ENCODE data around the gene CLEC2D. TPM values are rescaled to one million over a fixed set of nuclear protein-coding genes. Genes with fewer than 3 reads are reported as not detected.
"Not testable (repeated sequence)": the region's sequence is repeated elsewhere in the genome, so short reads cannot be mapped to it uniquely, and the experiment has no call there.

CLEC2D gene
- total RNA-seq, 1 experiment from 2014 or later = 32.6 TPM

- Histone ChIP-seq H3K4me2 (no peak overlapping the region), H3F3A (ENCODE audit: insufficient read depth, low read depth) (no peaks in the 10 kb centered on the region), H3K4me3 (no peak overlapping the region), H4K20me1 (ENCODE audit: insufficient read depth) (no peaks in the 10 kb centered on the region), H3K36me3 (ENCODE audit: low read depth) (peaks cover 16% of the 10 kb centered on the region), H3K27ac (no peak overlapping the region), H3K79me2 (ENCODE audit: low read depth) (no peaks in the 10 kb centered on the region), H3K4me1 (replicated peaks; ENCODE audit: insufficient read depth) (0 out of 2 replicates have a peak, but pooled peaks cover under 1% of the 10 kb centered on the region), H3K9me2 (ENCODE audit: insufficient read depth) (no peaks in the 10 kb centered on the region), H3K27me3 (ENCODE audit: insufficient read depth, low read depth) (no peaks in the 10 kb centered on the region), H2AFZ (no peak overlapping the region), H3K9me3 (ENCODE audit: insufficient read depth, low read depth) (no peaks in the 10 kb centered on the region; the same call in 1 of the 2 replicates)
- DNase-seq = no peak
- intact Hi-C loops (cut with micrococcal nuclease; ENCODE audit: unreplicated experiment) = no loop called here
- ChIA-PET POLR2A (ENCODE audit: unreplicated experiment) (no interaction called here), CTCF (no interaction called here)
- TF ChIP-seq EZH2 (IDR thresholded peaks at IDR 0.05; ENCODE audit: low read depth) (no peak), CTCF (conservative IDR thresholded peaks at IDR 0.05) (no peak)
- no TSS peak for BruUV-seq (replicated peaks)
Observed at GRCh38 chr12:9694241-9694640, 24.7 kb downstream of the CLEC2D start.

GRCh38 chr12:9695150-9695549 lies 25.6 kb downstream of the CLEC2D start:
- CTCF ChIA-PET; H3F3A ChIP-seq (ENCODE audit: insufficient read depth, low read depth); POLR2A ChIA-PET (ENCODE audit: unreplicated experiment); H3K4me3 ChIP-seq; H3K4me1 ChIP-seq (replicated peaks; ENCODE audit: insufficient read depth); H3K27me3 ChIP-seq (ENCODE audit: insufficient read depth, low read depth); H3K27ac ChIP-seq; H4K20me1 ChIP-seq (ENCODE audit: insufficient read depth); H3K79me2 ChIP-seq (ENCODE audit: low read depth); H3K36me3 ChIP-seq (ENCODE audit: low read depth); H3K9me3 ChIP-seq (ENCODE audit: insufficient read depth, low read depth); intact Hi-C loops (cut with micrococcal nuclease; ENCODE audit: unreplicated experiment); H3K9me2 ChIP-seq (ENCODE audit: insufficient read depth); BruUV-seq (replicated peaks); H3K4me2 ChIP-seq; H2AFZ ChIP-seq; DNase-seq: not testable (repeated sequence)

GRCh38 chr12:9695661-9696060 lies 26.1 kb downstream of the CLEC2D start:
- intact Hi-C loops (cut with micrococcal nuclease; ENCODE audit: unreplicated experiment); H4K20me1 ChIP-seq (ENCODE audit: insufficient read depth); H3K27me3 ChIP-seq (ENCODE audit: insufficient read depth, low read depth); DNase-seq; H3K9me3 ChIP-seq (ENCODE audit: insufficient read depth, low read depth); H2AFZ ChIP-seq; H3K4me2 ChIP-seq; H3K27ac ChIP-seq; CTCF ChIA-PET; H3K9me2 ChIP-seq (ENCODE audit: insufficient read depth); H3K4me3 ChIP-seq; POLR2A ChIA-PET (ENCODE audit: unreplicated experiment); H3K79me2 ChIP-seq (ENCODE audit: low read depth); H3K4me1 ChIP-seq (replicated peaks; ENCODE audit: insufficient read depth); BruUV-seq (replicated peaks); H3K36me3 ChIP-seq (ENCODE audit: low read depth): not testable (repeated sequence)
- H3F3A ChIP-seq (ENCODE audit: insufficient read depth, low read depth) = peaks cover 11% of the 10 kb centered on the region; the same call in 1 of the 2 replicates

- no peak for DNase-seq
- no peaks in the 10 kb centered on the region for H3K27me3 ChIP-seq (ENCODE audit: insufficient read depth, low read depth)
- no TSS peak for BruUV-seq (replicated peaks)
- no peak overlapping the region for H3K4me3 ChIP-seq
- no peaks in the 10 kb centered on the region for H4K20me1 ChIP-seq (ENCODE audit: insufficient read depth)
- no peaks in the 10 kb centered on the region for H3K79me2 ChIP-seq (ENCODE audit: low read depth)
- H3K9me3 ChIP-seq (ENCODE audit: insufficient read depth, low read depth) = no peaks in the 10 kb centered on the region; the same call in 1 of the 2 replicates
- H2AFZ ChIP-seq = no peak overlapping the region
- H3K36me3 ChIP-seq (ENCODE audit: low read depth) = peaks cover 7% of the 10 kb centered on the region; the same call in 1 of the 2 replicates
- H3K4me2 ChIP-seq = no peak overlapping the region
- no peak overlapping the region for H3K27ac ChIP-seq
- ChIA-PET CTCF (no interaction called here), POLR2A (ENCODE audit: unreplicated experiment) (no interaction called here)
- H3F3A ChIP-seq (ENCODE audit: insufficient read depth, low read depth) = peaks cover 11% of the 10 kb centered on the region; the same call in 1 of the 2 replicates
- TF ChIP-seq EZH2 (IDR thresholded peaks at IDR 0.05; ENCODE audit: low read depth) (no peak), CTCF (conservative IDR thresholded peaks at IDR 0.05) (no peak)
- intact Hi-C loops (cut with micrococcal nuclease; ENCODE audit: unreplicated experiment) = no loop called here
- H3K9me2 ChIP-seq (ENCODE audit: insufficient read depth) = no peaks in the 10 kb centered on the region
- 0 out of 2 replicates have a peak, but pooled peaks cover 9% of the 10 kb centered on the region for H3K4me1 ChIP-seq (replicated peaks; ENCODE audit: insufficient read depth)
Observed at GRCh38 chr12:9697619-9698018, 28.1 kb downstream of the CLEC2D start.

All from PC-9 (cell line).